Subcutaneous adipose tissue (tissue), 4 donors: ENCODE measurements around the gene INTS6L. TPM values are rescaled to one million over a fixed set of nuclear protein-coding genes. Genes with fewer than 3 reads are reported as not detected.

Source experiments
- CTCF ChIP-seq: fragments of 450-650 bp; IDR thresholded peaks from one replicate; pipeline ENCODE4 v1.5.1; 2016; ENCODE audit warnings: low read depth, mild to moderate bottlenecking, control low read depth, antibody characterized with exemption, moderate library complexity
- total RNA-seq, 4 donors: library from RNA; depleted of rRNA; stranded (reverse); fragments of >200 nt; gene quantifications; one replicate each; pipeline ENCODE4 v1.1.0, GENCODE V29; 2016

Gene INTS6L
- total RNA-seq, 4 donors from 2014 or later = 4.3 to 10.6 (median 9.6) TPM

- no peak for TF ChIP-seq CTCF
These were observed 22.7 kb downstream of the INTS6L start for GRCh38 chrX:135543172-135543571.

GRCh38 chrX:135543924-135544323 is 23.5 kb downstream of the INTS6L start:
- no peak for TF ChIP-seq CTCF

- no peak for TF ChIP-seq CTCF
These were observed 24.0 kb downstream of the INTS6L start for GRCh38 chrX:135544338-135544948.

DNA sequence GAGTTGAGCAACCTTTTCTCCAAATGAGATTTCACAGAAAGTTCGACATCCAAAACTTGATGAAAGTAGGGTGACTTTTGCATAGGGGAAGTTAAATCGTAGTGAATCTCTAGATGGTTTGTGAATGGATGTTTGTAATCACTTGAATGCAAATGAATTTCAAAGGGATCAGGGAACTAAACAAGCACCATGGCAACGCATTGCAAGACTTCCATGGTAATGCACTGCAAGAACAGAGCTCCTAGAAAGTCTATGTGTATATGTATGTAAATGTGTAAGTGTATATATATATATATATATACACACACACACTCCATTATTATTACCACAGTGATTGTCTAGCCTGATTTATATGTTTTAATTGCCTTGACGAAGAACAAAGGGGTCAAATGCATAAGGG is 27.3 kb downstream of the INTS6L start:
- no peak for TF ChIP-seq CTCF

GRCh38 chrX:135549519-135549918 is 29.1 kb downstream of the INTS6L start:
- no peak for TF ChIP-seq CTCF

DNA sequence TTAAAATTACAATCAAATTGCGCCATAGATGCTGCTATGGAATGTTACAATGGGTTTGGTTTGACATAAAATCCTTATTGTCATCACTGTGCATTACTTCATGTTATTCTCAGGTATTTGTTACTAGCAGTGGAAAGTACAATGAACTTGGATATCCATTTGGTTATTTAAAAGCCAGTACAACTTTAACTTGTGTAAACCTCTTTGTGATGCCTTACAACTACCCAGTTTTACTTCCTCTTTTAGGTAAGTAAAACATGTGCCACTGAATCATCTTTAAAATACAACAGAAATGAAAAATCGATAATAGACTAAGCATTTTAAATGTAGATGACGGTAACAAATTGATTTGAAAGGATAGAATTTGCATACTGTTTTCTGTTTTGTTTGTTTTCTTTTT is 35.6 kb downstream of the INTS6L start:
- no peak for TF ChIP-seq CTCF

DNA sequence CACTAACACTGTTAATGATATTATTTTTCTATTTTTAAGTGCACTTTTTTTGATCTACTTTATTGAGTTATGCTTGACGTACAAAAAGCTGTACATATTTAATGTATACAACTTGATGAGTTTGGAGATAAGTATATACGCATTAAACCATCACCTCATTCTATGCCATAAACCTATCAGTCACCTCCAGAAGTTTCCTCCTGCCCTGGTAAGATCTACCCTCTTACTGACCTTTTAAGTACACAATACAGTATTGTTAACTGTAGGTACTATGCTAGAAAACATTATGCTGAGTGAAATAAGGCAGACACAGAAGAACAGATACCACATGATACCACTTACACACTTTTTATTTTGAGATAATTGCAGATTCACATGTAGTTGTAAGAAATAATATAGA is 36.9 kb downstream of the INTS6L start:
- no peak for TF ChIP-seq CTCF
